PFSK-1 (cell line): ENCODE results near the gene CPOX.

Source experiments
- FOXP2 ChIP-seq: optimal IDR thresholded peaks from 2 replicates; pipeline ENCODE3; 2011; ENCODE audit warnings: borderline replicate concordance, control low read depth, inconsistent platforms; ENCODE audit not compliant: insufficient read depth; ENCODE audit errors: extremely low read length, extremely low read depth
- POLR2AphosphoS5 ChIP-seq: IDR thresholded peaks from 2 replicates; pipeline ENCODE4 v1.6.1; 2012; ENCODE audit warnings: low read depth, mild to moderate bottlenecking, control low read depth, low read length, moderate library complexity
- REST ChIP-seq, 2 experiments: IDR thresholded peaks; 2 replicates each; pipeline versions ENCODE4 v1.6.1 to v1.8.0; 2011 to 2012; ENCODE audit warnings: low read depth in 2 of 2, low read length in 2 of 2, control low read depth in 1 of 2, inconsistent platforms in 1 of 2, mild to moderate bottlenecking in 1 of 2, moderate library complexity in 1 of 2; ENCODE audit not compliant: insufficient read depth in 1 of 2
- SIN3A ChIP-seq: IDR thresholded peaks from 2 replicates; pipeline ENCODE4 v1.6.1; 2012; ENCODE audit warnings: mild to moderate bottlenecking, low read length, moderate library complexity, borderline replicate concordance; ENCODE audit not compliant: insufficient read depth
- TAF1 ChIP-seq: IDR thresholded peaks from 2 replicates; pipeline ENCODE4 v1.6.1; 2012; ENCODE audit warnings: low read length, control low read depth, borderline replicate concordance; ENCODE audit not compliant: insufficient read depth

The CPOX gene

GRCh38 chr3:98577178-98577895 is 16.1 kb downstream of the CPOX start:
- TF ChIP-seq TAF1 = no peak
- no peak for TF ChIP-seq REST (IDR thresholded peaks at IDR 0.05; ENCODE audit: insufficient read depth in 1 of 2, low read depth in 2 of 2, low read length in 2 of 2)
- TF ChIP-seq SIN3A = no peak
- TF ChIP-seq POLR2AphosphoS5 = no peak
- no peak for TF ChIP-seq FOXP2

- no peak for TF ChIP-seq TAF1
- no peak for TF ChIP-seq POLR2AphosphoS5
- TF ChIP-seq SIN3A = no peak
- no peak for TF ChIP-seq FOXP2
- no peak for TF ChIP-seq REST (IDR thresholded peaks at IDR 0.05; ENCODE audit: insufficient read depth in 1 of 2, low read depth in 2 of 2, low read length in 2 of 2)
Observed at GRCh38 chr3:98574132-98574531, 19.3 kb downstream of the CPOX start.

GRCh38 chr3:98573181-98573728 is 20.2 kb downstream of the CPOX start:
- TF ChIP-seq SIN3A (no peak), REST (IDR thresholded peaks at IDR 0.05; ENCODE audit: insufficient read depth in 1 of 2, low read depth in 2 of 2, low read length in 2 of 2) (no peak), TAF1 (no peak), FOXP2 (no peak), POLR2AphosphoS5 (no peak)

GRCh38 chr3:98568402-98568801 is 25.0 kb downstream of the CPOX start:
- TF ChIP-seq SIN3A = no peak
- no peak for TF ChIP-seq REST (IDR thresholded peaks at IDR 0.05; ENCODE audit: insufficient read depth in 1 of 2, low read depth in 2 of 2, low read length in 2 of 2)
- no peak for TF ChIP-seq POLR2AphosphoS5
- no peak for TF ChIP-seq FOXP2
- TF ChIP-seq TAF1 = no peak

- TF ChIP-seq FOXP2 (no peak), POLR2AphosphoS5 (no peak), TAF1 (no peak), REST (IDR thresholded peaks at IDR 0.05; ENCODE audit: insufficient read depth in 1 of 2, low read depth in 2 of 2, low read length in 2 of 2) (no peak), SIN3A (no peak)
Observed at GRCh38 chr3:98567666-98568270, 25.6 kb downstream of the CPOX start.
